ENCODE results near the gene ZNF362. TPM values are rescaled to one million over a fixed set of nuclear protein-coding genes. Genes with fewer than 3 reads are reported as not detected.

ZNF362 gene
- total RNA-seq, 2 donors from 2014 or later, result 25.3 to 55.4 TPM

DNA sequence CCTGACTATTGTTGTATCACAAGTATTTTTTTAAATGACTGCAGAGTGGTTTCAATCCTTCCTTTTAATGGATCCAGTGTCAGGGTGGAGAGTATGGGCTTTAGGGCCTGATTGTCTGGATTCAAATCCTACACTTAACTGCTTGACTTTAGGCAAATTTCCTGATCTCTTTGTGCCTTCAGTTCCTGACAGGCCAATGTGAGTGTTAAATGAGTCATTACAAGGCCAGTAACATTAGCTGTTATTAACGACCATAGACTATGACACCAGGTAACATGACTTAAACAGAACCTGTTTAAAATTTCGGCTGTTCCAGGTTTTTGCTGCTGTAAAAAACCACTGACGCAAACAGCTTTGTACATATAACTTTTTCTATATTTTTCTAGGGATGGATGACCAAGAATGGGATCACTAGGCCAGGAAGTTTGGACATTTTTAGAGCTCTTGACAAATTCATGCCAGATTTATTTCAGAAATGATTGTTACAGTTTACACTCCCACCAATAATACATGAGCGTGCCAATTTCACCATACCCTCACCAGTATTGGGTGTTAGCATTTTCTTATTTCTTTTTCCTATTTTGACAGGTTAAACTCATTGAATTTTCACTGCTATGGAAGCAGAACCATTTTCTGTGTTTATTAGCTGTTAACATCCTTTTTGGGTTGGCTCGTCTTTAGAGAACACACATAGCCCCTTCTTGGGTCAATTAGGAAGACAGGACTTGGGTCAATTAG, 11.3 kb downstream of the ZNF362 start:
- TF ChIP-seq CTCF (IDR thresholded peaks at IDR 0.05), result no peak
- ATAC-seq (ENCODE audit: insufficient number of reproducible peaks, low FRiP score, low read depth), result no peak
- H3K4me1 ChIP-seq (ENCODE audit: control insufficient read depth in 1 of 2, low read depth in 2 of 2), result peaks cover 31 to 100% of the 10 kb centered on the region in 2 donors
- no peak overlapping the region for H3K4me3 ChIP-seq
- H3K9me3 ChIP-seq, result no peaks in the 10 kb centered on the region
- DNase-seq (ENCODE audit: low spot score), result no peak
- no peaks in the 10 kb centered on the region for H3K27me3 ChIP-seq (replicated peaks; ENCODE audit: insufficient read depth)
- H3K36me3 ChIP-seq, result peaks cover 8% of the 10 kb centered on the region
- peak overlapping the region in 1 of 2 donors; percentile 38 for H3K27ac ChIP-seq

DNA sequence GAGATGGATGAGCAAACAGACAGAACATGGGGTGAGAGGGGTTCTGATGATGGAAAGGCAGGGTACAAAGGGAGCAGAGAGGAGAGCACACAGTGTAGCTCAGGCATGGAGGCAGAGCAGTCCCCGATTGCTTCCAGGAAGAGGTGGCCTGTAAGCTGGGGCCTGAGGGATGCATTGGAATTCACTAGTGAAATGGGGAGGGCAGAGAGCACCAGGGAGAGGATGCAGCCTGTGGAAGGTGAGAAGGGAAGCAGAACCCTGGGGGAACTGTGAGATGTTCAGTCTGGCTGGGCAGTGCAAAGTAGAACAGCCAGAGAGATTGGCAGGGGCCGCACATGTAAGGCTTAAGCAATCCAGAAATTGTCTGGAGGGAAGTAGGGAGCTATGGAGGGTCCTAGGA, 12.2 kb downstream of the ZNF362 start:
- Histone ChIP-seq H3K4me1 (ENCODE audit: control insufficient read depth in 1 of 2, low read depth in 2 of 2) (peaks cover 24 to 100% of the 10 kb centered on the region in 2 donors), H3K27me3 (replicated peaks; ENCODE audit: insufficient read depth) (no peaks in the 10 kb centered on the region), H3K9me3 (no peaks in the 10 kb centered on the region), H3K27ac (peak overlapping the region in 1 of 2 donors; percentile 32), H3K36me3 (peaks cover 8% of the 10 kb centered on the region), H3K4me3 (no peak overlapping the region)
- no peak for ATAC-seq (ENCODE audit: insufficient number of reproducible peaks, low FRiP score, low read depth)
- DNase-seq (ENCODE audit: low spot score), result no peak
- no peak for TF ChIP-seq CTCF (IDR thresholded peaks at IDR 0.05)

DNA sequence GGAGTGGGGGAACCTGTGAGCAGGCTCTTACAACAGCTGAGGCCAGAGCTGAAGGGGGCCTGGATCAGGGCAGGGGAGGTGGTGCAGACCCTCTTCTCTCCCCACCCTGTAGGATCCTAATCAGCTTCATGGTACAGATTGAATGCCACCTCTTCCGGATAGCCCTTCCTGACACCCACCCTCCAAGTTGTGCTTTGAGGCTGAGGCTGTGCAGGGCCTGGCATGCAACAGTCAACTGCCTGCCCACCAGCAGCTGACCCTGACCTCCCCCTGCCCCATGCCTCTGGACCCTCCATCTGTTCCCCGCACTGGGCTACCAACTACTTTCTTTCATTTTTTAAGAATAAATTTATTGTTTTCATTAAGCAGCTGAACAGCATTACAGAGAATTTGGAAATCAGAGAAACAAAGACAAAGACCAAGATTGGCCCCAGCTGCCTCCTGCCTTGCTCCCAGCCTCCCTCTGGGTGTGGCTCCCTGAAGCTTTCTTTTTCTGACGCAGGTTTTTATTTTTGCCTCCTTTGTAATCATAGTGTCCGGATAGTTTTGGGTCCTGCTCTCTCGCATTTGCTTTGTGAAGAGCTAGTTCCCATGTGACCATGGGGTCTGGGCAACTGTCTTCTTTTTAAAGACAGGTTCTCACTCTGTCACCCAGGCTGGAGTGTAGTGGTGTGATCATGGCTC, 12.8 kb downstream of the ZNF362 start:
- Histone ChIP-seq H3K9me3 (no peaks in the 10 kb centered on the region), H3K36me3 (peaks cover 8% of the 10 kb centered on the region), H3K4me3 (no peak overlapping the region), H3K4me1 (ENCODE audit: control insufficient read depth in 1 of 2, low read depth in 2 of 2) (peaks cover 23 to 100% of the 10 kb centered on the region in 2 donors), H3K27me3 (replicated peaks; ENCODE audit: insufficient read depth) (no peaks in the 10 kb centered on the region), H3K27ac (peak overlapping the region; percentile 32 to 46)
- DNase-seq (ENCODE audit: low spot score) (no peak), ATAC-seq (ENCODE audit: insufficient number of reproducible peaks, low FRiP score, low read depth) (no peak)
- TF ChIP-seq CTCF (IDR thresholded peaks at IDR 0.05), result no peak

GRCh38 chr1:33269621-33270020, 13.3 kb downstream of the ZNF362 start:
- peaks cover 8% of the 10 kb centered on the region for H3K36me3 ChIP-seq
- H3K27ac ChIP-seq, result peak overlapping the region; percentile 32 to 46
- no peak for ATAC-seq (ENCODE audit: insufficient number of reproducible peaks, low FRiP score, low read depth)
- no peak overlapping the region for H3K4me3 ChIP-seq
- peaks cover 18 to 100% of the 10 kb centered on the region in 2 donors for H3K4me1 ChIP-seq (ENCODE audit: control insufficient read depth in 1 of 2, low read depth in 2 of 2)
- H3K27me3 ChIP-seq (replicated peaks; ENCODE audit: insufficient read depth), result no peaks in the 10 kb centered on the region
- no peak for DNase-seq (ENCODE audit: low spot score)
- no peak for TF ChIP-seq CTCF (IDR thresholded peaks at IDR 0.05)
- no peaks in the 10 kb centered on the region for H3K9me3 ChIP-seq

- H3K36me3 ChIP-seq, result peaks cover 8% of the 10 kb centered on the region
- no peak overlapping the region for H3K4me3 ChIP-seq
- DNase-seq (ENCODE audit: low spot score) (no peak), ATAC-seq (ENCODE audit: insufficient number of reproducible peaks, low FRiP score, low read depth) (no peak)
- peak overlapping the region in 1 of 2 donors; percentile 51 for H3K27ac ChIP-seq
- no peaks in the 10 kb centered on the region for H3K27me3 ChIP-seq (replicated peaks; ENCODE audit: insufficient read depth)
- peaks cover 17 to 96% of the 10 kb centered on the region in 2 donors for H3K4me1 ChIP-seq (ENCODE audit: control insufficient read depth in 1 of 2, low read depth in 2 of 2)
- no peak for TF ChIP-seq CTCF (IDR thresholded peaks at IDR 0.05)
- no peaks in the 10 kb centered on the region for H3K9me3 ChIP-seq
Observed at GRCh38 chr1:33270379-33270778, 14.1 kb downstream of the ZNF362 start.

All from thoracic aorta (tissue), 2 donors.